ENCODE measurements around the gene TRIM29.

Gene TRIM29

DNA sequence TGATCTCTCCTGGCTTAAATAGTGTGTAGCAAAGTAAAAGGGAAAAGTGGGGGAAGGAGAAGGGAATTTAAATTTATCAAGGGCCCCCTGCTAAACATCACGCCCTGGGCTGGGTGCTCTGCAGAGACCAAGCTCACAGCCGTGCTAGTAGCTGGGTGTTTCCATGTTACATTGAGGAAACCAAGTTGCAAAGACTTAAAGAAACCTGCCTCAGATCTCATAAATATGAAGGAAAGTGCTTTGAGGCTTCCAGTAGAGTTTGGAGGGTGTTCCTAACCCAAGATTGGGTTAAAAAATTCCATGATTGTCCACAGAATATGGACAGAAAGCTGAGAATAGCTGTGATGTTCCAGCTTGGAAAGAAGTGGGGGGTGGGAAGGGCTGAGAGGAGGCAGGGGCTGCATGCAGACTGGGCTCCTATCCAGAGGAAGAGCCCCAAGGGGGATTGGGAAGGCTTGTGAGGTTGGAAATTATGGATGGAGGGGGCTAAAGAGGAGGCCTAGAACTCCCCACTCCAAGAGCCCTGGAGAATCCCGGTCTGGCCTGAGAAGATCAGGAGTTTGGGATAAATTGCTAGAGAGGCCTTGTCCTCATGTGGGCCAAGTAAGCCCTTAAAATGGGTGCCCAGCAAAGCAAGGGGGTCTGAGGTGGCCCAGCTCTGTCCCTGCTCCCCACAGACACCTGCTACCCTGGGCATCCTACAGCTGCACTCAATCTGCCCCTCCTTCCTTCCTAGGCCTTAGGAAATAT lies 48.0 kb upstream of the TRIM29 start:
- H2BK15ac ChIP-seq (ENCODE audit: low read length): no peak overlapping the region
- peaks cover 0 to 7% of the 10 kb centered on the region in 2 donors for H3K9me3 ChIP-seq (replicated peaks in 1 of 2; ENCODE audit: control insufficient read depth in 2 of 2, insufficient read depth in 1 of 2, low read depth in 1 of 2, low read length in 2 of 2)
- H2AFZ ChIP-seq (ENCODE audit: low read length): peak overlapping the region; percentile 73
- H2BK120ac ChIP-seq (ENCODE audit: low read depth, low read length): no peak overlapping the region
- peaks cover 46 to 51% of the 10 kb centered on the region in 2 donors for H3K4me1 ChIP-seq (ENCODE audit: control insufficient read depth in 2 of 2, insufficient read depth in 1 of 2, low read depth in 1 of 2, low read length in 2 of 2)
- no peak overlapping the region for H3K4ac ChIP-seq (ENCODE audit: low read length)
- no peak overlapping the region for H2BK5ac ChIP-seq (ENCODE audit: low read length)
- H3K23ac ChIP-seq (ENCODE audit: low read depth, low read length, poor library complexity): no peak overlapping the region
- no peaks in the 10 kb centered on the region for H3K27me3 ChIP-seq (ENCODE audit: control insufficient read depth in 3 of 3, insufficient read depth in 3 of 3, low read depth in 1 of 3, low read length in 3 of 3)
- no peak overlapping the region for H3K4me3 ChIP-seq (ENCODE audit: low read length in 2 of 2)
- H4K8ac ChIP-seq (ENCODE audit: low read depth, low read length): no peak overlapping the region
- H3K14ac ChIP-seq (ENCODE audit: low read length): no peak overlapping the region
- no peak overlapping the region for H2BK12ac ChIP-seq (ENCODE audit: low read length)
- peak overlapping the region; percentile 50 for H3K18ac ChIP-seq (ENCODE audit: low read length)
- H3K36me3 ChIP-seq (replicated peaks in 1 of 2; ENCODE audit: control insufficient read depth in 2 of 2, insufficient read depth in 2 of 2, low read length in 2 of 2): no peaks in the 10 kb centered on the region
- H3K4me2 ChIP-seq (ENCODE audit: insufficient read depth, low read length, poor library complexity, severe bottlenecking): no peak overlapping the region
- H2AK5ac ChIP-seq (ENCODE audit: low read depth, low read length): no peak overlapping the region
- H3K27ac ChIP-seq (replicated peaks; ENCODE audit: low read length): no peak overlapping the region
- no peaks in the 10 kb centered on the region for H3K79me1 ChIP-seq (ENCODE audit: low read depth, low read length)
- H4K91ac ChIP-seq (ENCODE audit: low read depth, low read length, poor library complexity): no peak overlapping the region
- WGBS, 2 donors (ENCODE audit: extremely low coverage in 2 of 2, insufficient read length in 2 of 2, insufficient replicate concordance in 1 of 2): no CpG with 5 or more reads among the region's 3 CpGs
- H3K9ac ChIP-seq (ENCODE audit: low read depth, low read length, poor library complexity): no peak overlapping the region
- DNase-seq (ENCODE audit: low spot score): no peak

DNA sequence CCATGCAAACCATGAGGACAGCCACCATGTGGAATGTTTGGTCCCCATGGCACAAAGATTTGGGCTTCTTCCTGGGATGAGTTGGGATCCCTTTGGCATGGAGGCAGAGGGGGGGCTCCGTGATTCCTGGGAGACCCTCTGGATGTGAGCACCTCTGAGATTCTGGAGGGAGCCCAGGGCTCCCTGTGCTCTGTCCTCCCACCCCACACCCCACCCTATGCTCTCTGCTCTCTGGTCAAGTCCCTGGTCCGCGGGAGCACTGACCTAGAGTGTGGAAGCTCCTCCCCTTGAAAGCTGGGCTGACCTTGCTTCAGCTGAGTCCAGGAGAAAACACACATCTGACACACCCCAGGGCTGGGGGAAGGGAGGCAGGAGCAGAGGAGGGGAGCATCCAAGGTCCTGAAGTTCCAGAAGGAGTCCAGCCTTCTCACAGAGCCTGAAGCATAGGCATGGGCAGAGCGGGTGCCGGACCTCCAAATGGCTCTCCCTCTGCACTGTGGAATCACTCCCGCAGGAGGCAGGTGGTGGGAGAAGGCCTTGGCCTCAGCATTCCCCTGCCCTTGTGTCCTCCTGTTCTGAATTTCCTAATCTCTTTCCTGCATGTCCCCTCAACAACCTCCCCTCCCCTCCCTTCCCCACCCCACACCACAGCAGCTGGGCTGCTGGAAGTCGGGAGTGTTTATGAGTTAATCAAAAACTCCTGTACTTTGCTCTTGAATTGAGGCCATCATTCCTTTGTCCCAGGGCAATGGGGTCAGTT lies 47.2 kb upstream of the TRIM29 start:
- H3K4me1 ChIP-seq (ENCODE audit: control insufficient read depth in 2 of 2, insufficient read depth in 1 of 2, low read depth in 1 of 2, low read length in 2 of 2): peaks cover 51 to 59% of the 10 kb centered on the region in 2 donors
- peak overlapping the region; percentile 73 for H2AFZ ChIP-seq (ENCODE audit: low read length)
- H3K9me3 ChIP-seq (replicated peaks in 1 of 2; ENCODE audit: control insufficient read depth in 2 of 2, insufficient read depth in 1 of 2, low read depth in 1 of 2, low read length in 2 of 2): peaks cover 0 to 7% of the 10 kb centered on the region in 2 donors
- H3K9ac ChIP-seq (ENCODE audit: low read depth, low read length, poor library complexity): peak overlapping the region; percentile 17
- H3K36me3 ChIP-seq (replicated peaks in 1 of 2; ENCODE audit: control insufficient read depth in 2 of 2, insufficient read depth in 2 of 2, low read length in 2 of 2): no peaks in the 10 kb centered on the region
- H3K4me3 ChIP-seq (ENCODE audit: low read length in 2 of 2): no peak overlapping the region
- no peak overlapping the region for H3K23ac ChIP-seq (ENCODE audit: low read depth, low read length, poor library complexity)
- no peak overlapping the region for H4K91ac ChIP-seq (ENCODE audit: low read depth, low read length, poor library complexity)
- peak overlapping the region; percentile 31 for H3K18ac ChIP-seq (ENCODE audit: low read length)
- no peak for DNase-seq (ENCODE audit: low spot score)
- no peak overlapping the region for H4K8ac ChIP-seq (ENCODE audit: low read depth, low read length)
- H3K4me2 ChIP-seq (ENCODE audit: insufficient read depth, low read length, poor library complexity, severe bottlenecking): no peak overlapping the region
- H3K27ac ChIP-seq (replicated peaks; ENCODE audit: low read length): no peak overlapping the region
- H2BK15ac ChIP-seq (ENCODE audit: low read length): peak overlapping the region; percentile 71
- no peak overlapping the region for H3K14ac ChIP-seq (ENCODE audit: low read length)
- no peak overlapping the region for H3K4ac ChIP-seq (ENCODE audit: low read length)
- H2BK12ac ChIP-seq (ENCODE audit: low read length): no peak overlapping the region
- whole genome bisulfite sequencing, 2 donors (ENCODE audit: extremely low coverage in 2 of 2, insufficient read length in 2 of 2, insufficient replicate concordance in 1 of 2): no CpG with 5 or more reads among the region's 7 CpGs
- H3K79me1 ChIP-seq (ENCODE audit: low read depth, low read length): no peaks in the 10 kb centered on the region
- no peak overlapping the region for H2BK120ac ChIP-seq (ENCODE audit: low read depth, low read length)
- H2BK5ac ChIP-seq (ENCODE audit: low read length): peak overlapping the region; percentile 29
- H3K27me3 ChIP-seq (ENCODE audit: control insufficient read depth in 3 of 3, insufficient read depth in 3 of 3, low read depth in 1 of 3, low read length in 3 of 3): no peaks in the 10 kb centered on the region
- H2AK5ac ChIP-seq (ENCODE audit: low read depth, low read length): peak overlapping the region; percentile 61

DNA sequence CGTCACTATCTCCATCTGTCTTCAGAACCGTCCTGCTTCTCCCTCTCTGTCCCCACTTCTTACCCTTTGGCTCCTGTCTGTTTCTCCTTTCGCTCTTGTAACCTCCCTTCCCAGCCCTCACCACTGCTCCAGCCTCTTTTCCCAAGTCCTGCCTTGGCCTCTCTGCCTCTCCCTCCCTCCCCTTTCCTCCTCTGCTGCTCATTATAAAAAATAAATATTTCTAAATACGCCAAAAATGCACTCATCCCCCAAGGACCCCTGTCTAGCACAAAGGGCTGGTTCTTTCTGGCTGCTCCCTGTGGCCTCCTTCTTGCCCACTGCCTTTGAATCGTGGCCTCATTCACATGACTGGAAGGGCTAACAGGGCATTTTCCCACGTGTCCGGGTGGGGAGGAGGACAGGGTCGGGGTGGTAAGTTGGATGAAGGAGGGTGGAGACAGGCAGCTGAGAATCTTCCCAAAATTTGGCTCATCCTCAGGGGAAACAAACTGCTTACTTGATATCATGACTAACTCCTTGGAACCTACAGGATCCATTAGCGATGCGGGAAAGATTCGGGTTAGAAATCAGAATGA lies 46.5 kb upstream of the TRIM29 start:
- WGBS, 2 donors (ENCODE audit: extremely low coverage in 2 of 2, insufficient read length in 2 of 2, insufficient replicate concordance in 1 of 2): no CpG with 5 or more reads among the region's 11 CpGs

DNA sequence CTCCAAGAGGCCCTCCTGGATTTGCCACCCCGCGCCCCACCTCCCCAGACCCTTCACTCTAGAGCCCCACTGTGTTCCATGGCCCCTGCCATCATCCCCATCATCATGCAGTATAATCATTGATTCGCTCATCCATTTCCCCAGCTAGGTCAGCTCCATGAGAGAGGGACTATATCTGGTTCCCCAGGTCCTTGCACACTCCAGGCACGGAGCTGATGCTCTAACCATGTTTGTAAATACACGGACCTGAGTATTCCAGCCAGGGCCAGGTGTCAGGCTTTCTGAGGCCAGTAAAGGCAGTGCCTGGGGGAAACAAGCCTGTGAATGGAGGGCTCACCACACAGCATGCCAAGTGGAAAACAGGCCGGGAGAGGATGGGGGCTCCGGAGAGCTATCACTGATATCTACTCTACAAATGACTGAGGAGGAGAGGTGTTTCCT lies 45.8 kb upstream of the TRIM29 start:
- no peak for DNase-seq (ENCODE audit: low spot score)
- peaks cover 60 to 64% of the 10 kb centered on the region in 2 donors for H3K4me1 ChIP-seq (ENCODE audit: control insufficient read depth in 2 of 2, insufficient read depth in 1 of 2, low read depth in 1 of 2, low read length in 2 of 2)

More for the DNA sequence above, 46.5 kb upstream of the TRIM29 start:
- Histone ChIP-seq H2BK5ac (ENCODE audit: low read length) (peak overlapping the region; percentile 29), H3K27ac (replicated peaks; ENCODE audit: low read length) (no peak overlapping the region), H3K4ac (ENCODE audit: low read length) (no peak overlapping the region), H2AK5ac (ENCODE audit: low read depth, low read length) (peak overlapping the region; percentile 26), H2BK15ac (ENCODE audit: low read length) (peak overlapping the region; percentile 10), H3K4me3 (ENCODE audit: low read length in 2 of 2) (no peak overlapping the region), H2BK12ac (ENCODE audit: low read length) (no peak overlapping the region), H3K14ac (ENCODE audit: low read length) (no peak overlapping the region), H3K27me3 (ENCODE audit: control insufficient read depth in 3 of 3, insufficient read depth in 3 of 3, low read depth in 1 of 3, low read length in 3 of 3) (no peaks in the 10 kb centered on the region), H3K36me3 (replicated peaks in 1 of 2; ENCODE audit: control insufficient read depth in 2 of 2, insufficient read depth in 2 of 2, low read length in 2 of 2) (no peaks in the 10 kb centered on the region), H3K4me1 (ENCODE audit: control insufficient read depth in 2 of 2, insufficient read depth in 1 of 2, low read depth in 1 of 2, low read length in 2 of 2) (peaks cover 55 to 63% of the 10 kb centered on the region in 2 donors), H3K79me1 (ENCODE audit: low read depth, low read length) (no peaks in the 10 kb centered on the region), H3K23ac (ENCODE audit: low read depth, low read length, poor library complexity) (no peak overlapping the region), H3K9ac (ENCODE audit: low read depth, low read length, poor library complexity) (no peak overlapping the region), H3K9me3 (replicated peaks in 1 of 2; ENCODE audit: control insufficient read depth in 2 of 2, insufficient read depth in 1 of 2, low read depth in 1 of 2, low read length in 2 of 2) (peaks cover 0 to 4% of the 10 kb centered on the region in 2 donors), H4K8ac (ENCODE audit: low read depth, low read length) (no peak overlapping the region), H2AFZ (ENCODE audit: low read length) (no peak overlapping the region), H4K91ac (ENCODE audit: low read depth, low read length, poor library complexity) (no peak overlapping the region), H3K4me2 (ENCODE audit: insufficient read depth, low read length, poor library complexity, severe bottlenecking) (no peak overlapping the region), H2BK120ac (ENCODE audit: low read depth, low read length) (no peak overlapping the region), H3K18ac (ENCODE audit: low read length) (peak overlapping the region; percentile 12)
- no peak for DNase-seq (ENCODE audit: low spot score)

More for the DNA sequence above, 45.8 kb upstream of the TRIM29 start:
- Histone ChIP-seq H4K91ac (ENCODE audit: low read depth, low read length, poor library complexity) (no peak overlapping the region), H3K79me1 (ENCODE audit: low read depth, low read length) (no peaks in the 10 kb centered on the region), H3K4ac (ENCODE audit: low read length) (no peak overlapping the region), H3K18ac (ENCODE audit: low read length) (no peak overlapping the region), H2AFZ (ENCODE audit: low read length) (no peak overlapping the region), H3K4me3 (ENCODE audit: low read length in 2 of 2) (no peak overlapping the region), H4K8ac (ENCODE audit: low read depth, low read length) (no peak overlapping the region), H3K9me3 (replicated peaks in 1 of 2; ENCODE audit: control insufficient read depth in 2 of 2, insufficient read depth in 1 of 2, low read depth in 1 of 2, low read length in 2 of 2) (no peaks in the 10 kb centered on the region), H3K23ac (ENCODE audit: low read depth, low read length, poor library complexity) (no peak overlapping the region), H3K27ac (replicated peaks; ENCODE audit: low read length) (no peak overlapping the region), H2AK5ac (ENCODE audit: low read depth, low read length) (peak overlapping the region; percentile 81), H2BK120ac (ENCODE audit: low read depth, low read length) (no peak overlapping the region), H3K9ac (ENCODE audit: low read depth, low read length, poor library complexity) (no peak overlapping the region), H3K36me3 (replicated peaks in 1 of 2; ENCODE audit: control insufficient read depth in 2 of 2, insufficient read depth in 2 of 2, low read length in 2 of 2) (no peaks in the 10 kb centered on the region), H2BK15ac (ENCODE audit: low read length) (no peak overlapping the region), H3K4me2 (ENCODE audit: insufficient read depth, low read length, poor library complexity, severe bottlenecking) (no peak overlapping the region), H2BK5ac (ENCODE audit: low read length) (no peak overlapping the region), H2BK12ac (ENCODE audit: low read length) (no peak overlapping the region), H3K27me3 (ENCODE audit: control insufficient read depth in 3 of 3, insufficient read depth in 3 of 3, low read depth in 1 of 3, low read length in 3 of 3) (no peaks in the 10 kb centered on the region), H3K14ac (ENCODE audit: low read length) (no peak overlapping the region)
- no CpG with 5 or more reads among the region's 7 CpGs for WGBS, 2 donors (ENCODE audit: extremely low coverage in 2 of 2, insufficient read length in 2 of 2, insufficient replicate concordance in 1 of 2)

All from neuronal stem cell (in vitro differentiated cells).